ENCODE results near the gene SMC5. TPM values are rescaled to one million over a fixed set of nuclear protein-coding genes. Genes with fewer than 3 reads are reported as not detected.

Gene SMC5
- total RNA-seq, 1 experiment from 2014 or later, result 27.5 TPM

GRCh38 chr9:70403618-70404025, 144.8 kb downstream of the SMC5 start:
- H3K4me1 ChIP-seq (ENCODE audit: control insufficient read depth in 1 of 2, insufficient read depth in 2 of 2, low read length in 2 of 2), result peaks cover 2 to 16% of the 10 kb centered on the region in 2 experiments; a peak in 2 of 4 replicates
- no TSS peak for BruUV-seq (replicated peaks)
- CTCF ChIA-PET, result no interaction called here
- intact Hi-C loops (cut with micrococcal nuclease), result loop anchor here (1.0 kb wide), 1 partner anchor 40 kb away; no protein-coding TSS in a partner anchor
- POLR2A ChIA-PET, result no interaction called here
- no peaks in the 10 kb centered on the region for H4K20me1 ChIP-seq (ENCODE audit: insufficient read depth)
- RAD21 ChIA-PET (ENCODE audit: low non-redundant PET in 1 of 2, low total read pairs in 2 of 2, uncharacterized antibody in 2 of 2, unreplicated experiment in 2 of 2), result no interaction called here
- H3K9me2 ChIP-seq (ENCODE audit: insufficient read depth), result no peaks in the 10 kb centered on the region
- TF ChIP-seq ELF1 (IDR thresholded peaks at IDR 0.05; ENCODE audit: borderline replicate concordance, low read depth) (no peak), POLR2A (IDR thresholded peaks at IDR 0.05; ENCODE audit: borderline replicate concordance, extremely low read depth, insufficient read depth, insufficient read length) (no peak), ZNF274 (IDR thresholded peaks at IDR 0.05; ENCODE audit: low read depth, low read length) (no peak), FOSL1 (IDR thresholded peaks at IDR 0.05; ENCODE audit: low read depth) (no peak), MAX (IDR thresholded peaks at IDR 0.05) (no peak), SIN3A (IDR thresholded peaks at IDR 0.05; ENCODE audit: low read depth) (no peak), SP1 (IDR thresholded peaks at IDR 0.05; ENCODE audit: low read depth) (no peak), EZH2phosphoT487 (IDR thresholded peaks at IDR 0.05; ENCODE audit: borderline replicate concordance) (no peak), REST (IDR thresholded peaks at IDR 0.05; ENCODE audit: low read depth) (no peak), ZFX (IDR thresholded peaks at IDR 0.05) (no peak), ATF3 (IDR thresholded peaks at IDR 0.05) (no peak), POLR2AphosphoS5 (IDR thresholded peaks at IDR 0.05; ENCODE audit: low read depth, low read length) (no peak), CBX3 (IDR thresholded peaks at IDR 0.05; ENCODE audit: low read depth) (no peak), ZBTB33 (IDR thresholded peaks at IDR 0.05; ENCODE audit: extremely low read depth, insufficient replicate concordance, low read length) (no peak), TCF7L2 (IDR thresholded peaks at IDR 0.05; ENCODE audit: borderline replicate concordance, extremely low read depth, insufficient read depth, insufficient read length) (no peak), EGR1 (IDR thresholded peaks at IDR 0.05; ENCODE audit: low read depth) (no peak)
- no peaks in the 10 kb centered on the region for H3K9me3 ChIP-seq (ENCODE audit: control insufficient read depth in 1 of 2, insufficient read depth in 1 of 2, low read depth in 1 of 2, low read length in 2 of 2)
- H3K79me2 ChIP-seq (ENCODE audit: insufficient read depth, low read length), result no peaks in the 10 kb centered on the region
- no peak overlapping the region for H2AFZ ChIP-seq (ENCODE audit: low read depth, low read length, poor library complexity, severe bottlenecking)
- DNase-seq (ENCODE audit: low read depth, low spot score) (no peak), ATAC-seq (no peak)
- H3K9ac ChIP-seq (ENCODE audit: low read length), result no peak overlapping the region
- no peak overlapping the region for H3K4me3 ChIP-seq (replicated peaks in 1 of 2; ENCODE audit: low read depth in 1 of 2, low read length in 2 of 2)
- no peaks in the 10 kb centered on the region for H3K36me3 ChIP-seq (ENCODE audit: control insufficient read depth in 1 of 2, insufficient read depth in 2 of 2, low read length in 2 of 2)
- no peaks in the 10 kb centered on the region for H3K27me3 ChIP-seq (ENCODE audit: insufficient read depth, low read length)
- H3K27ac ChIP-seq (ENCODE audit: low read depth, low read length), result no peak overlapping the region
- H3K4me2 ChIP-seq (ENCODE audit: low read length), result no peak overlapping the region
